ENCODE data around the gene TRPM2.
"Not testable (repeated sequence)": the region's sequence is repeated elsewhere in the genome, so short reads cannot be mapped to it uniquely, and the experiment has no call there.

The TRPM2 gene

DNA sequence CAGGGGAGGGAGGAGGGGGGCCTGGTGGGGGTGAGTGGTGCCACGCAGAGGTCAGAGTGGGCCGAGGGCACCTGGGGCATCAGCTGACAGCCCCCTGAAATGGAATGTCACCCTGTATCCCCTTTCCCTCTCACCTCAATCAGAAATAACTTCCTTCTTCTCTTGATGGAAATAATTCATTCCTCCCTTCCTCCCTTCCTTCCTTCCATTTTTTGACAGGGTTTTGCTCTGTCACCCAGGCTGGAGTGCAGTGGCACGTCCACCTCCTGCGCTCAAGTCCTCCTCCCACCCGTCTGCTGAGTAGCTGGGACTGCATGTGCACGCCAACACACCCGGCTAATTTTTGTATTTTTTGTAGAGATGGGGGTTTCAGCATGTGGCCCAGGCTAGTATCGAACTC is 53.5 kb downstream of the TRPM2 start:
- no peak overlapping the region for H3K4me3 ChIP-seq (ENCODE audit: low read length)
- H3K9ac ChIP-seq (ENCODE audit: low read length): no peak overlapping the region

GRCh38 chr21:44407493-44407892 is 54.1 kb downstream of the TRPM2 start:
- no peak overlapping the region for H3K9ac ChIP-seq (ENCODE audit: low read length)
- no peak overlapping the region for H3K4me3 ChIP-seq (ENCODE audit: low read length)
- H3K27ac ChIP-seq (ENCODE audit: low read length): no peak overlapping the region
- H3K36me3 ChIP-seq (ENCODE audit: control insufficient read depth, low read depth, low read length): no peaks in the 10 kb centered on the region
- no peaks in the 10 kb centered on the region for H3K4me1 ChIP-seq (ENCODE audit: control insufficient read depth, low read depth, low read length)
- no peaks in the 10 kb centered on the region for H3K27me3 ChIP-seq (ENCODE audit: control insufficient read depth, insufficient read depth, low read length)
- peaks cover 9% of the 10 kb centered on the region for H3K9me3 ChIP-seq (ENCODE audit: control insufficient read depth, low read depth, low read length)

More for the DNA sequence above, 53.5 kb downstream of the TRPM2 start:
- no peaks in the 10 kb centered on the region for H3K36me3 ChIP-seq (ENCODE audit: control insufficient read depth, low read depth, low read length)
- H3K27ac ChIP-seq (ENCODE audit: low read length): no peak overlapping the region
- H3K4me1 ChIP-seq (ENCODE audit: control insufficient read depth, low read depth, low read length): no peaks in the 10 kb centered on the region
- H3K27me3 ChIP-seq (ENCODE audit: control insufficient read depth, insufficient read depth, low read length): no peaks in the 10 kb centered on the region
- H3K9me3 ChIP-seq (ENCODE audit: control insufficient read depth, low read depth, low read length): peaks cover 9% of the 10 kb centered on the region

DNA sequence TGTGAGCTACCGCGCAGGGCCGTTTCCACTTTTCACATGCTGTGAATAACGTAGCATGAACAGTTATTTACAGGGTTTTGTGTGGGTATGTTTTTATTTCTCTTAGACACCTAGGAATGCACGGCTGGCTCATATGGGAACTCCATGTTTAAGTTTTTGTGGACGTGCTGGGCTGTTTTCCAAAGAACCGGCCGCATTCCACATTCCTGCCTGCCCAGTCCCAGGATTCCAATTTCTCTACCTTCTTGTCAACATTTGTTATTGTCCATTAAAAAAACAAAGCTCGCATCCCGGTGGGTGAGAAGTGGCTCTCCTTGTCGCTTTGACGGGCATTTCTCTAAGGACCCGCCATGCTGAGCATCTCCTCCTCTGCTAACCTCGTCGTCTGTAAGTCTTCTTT is 54.8 kb downstream of the TRPM2 start:
- H3K9ac ChIP-seq (ENCODE audit: low read length): no peak overlapping the region
- H3K4me3 ChIP-seq (ENCODE audit: low read length): no peak overlapping the region
- H3K9me3 ChIP-seq (ENCODE audit: control insufficient read depth, low read depth, low read length): peaks cover 9% of the 10 kb centered on the region
- no peaks in the 10 kb centered on the region for H3K4me1 ChIP-seq (ENCODE audit: control insufficient read depth, low read depth, low read length)
- H3K36me3 ChIP-seq (ENCODE audit: control insufficient read depth, low read depth, low read length): no peaks in the 10 kb centered on the region
- no peak overlapping the region for H3K27ac ChIP-seq (ENCODE audit: low read length)
- no peaks in the 10 kb centered on the region for H3K27me3 ChIP-seq (ENCODE audit: control insufficient read depth, insufficient read depth, low read length)

DNA sequence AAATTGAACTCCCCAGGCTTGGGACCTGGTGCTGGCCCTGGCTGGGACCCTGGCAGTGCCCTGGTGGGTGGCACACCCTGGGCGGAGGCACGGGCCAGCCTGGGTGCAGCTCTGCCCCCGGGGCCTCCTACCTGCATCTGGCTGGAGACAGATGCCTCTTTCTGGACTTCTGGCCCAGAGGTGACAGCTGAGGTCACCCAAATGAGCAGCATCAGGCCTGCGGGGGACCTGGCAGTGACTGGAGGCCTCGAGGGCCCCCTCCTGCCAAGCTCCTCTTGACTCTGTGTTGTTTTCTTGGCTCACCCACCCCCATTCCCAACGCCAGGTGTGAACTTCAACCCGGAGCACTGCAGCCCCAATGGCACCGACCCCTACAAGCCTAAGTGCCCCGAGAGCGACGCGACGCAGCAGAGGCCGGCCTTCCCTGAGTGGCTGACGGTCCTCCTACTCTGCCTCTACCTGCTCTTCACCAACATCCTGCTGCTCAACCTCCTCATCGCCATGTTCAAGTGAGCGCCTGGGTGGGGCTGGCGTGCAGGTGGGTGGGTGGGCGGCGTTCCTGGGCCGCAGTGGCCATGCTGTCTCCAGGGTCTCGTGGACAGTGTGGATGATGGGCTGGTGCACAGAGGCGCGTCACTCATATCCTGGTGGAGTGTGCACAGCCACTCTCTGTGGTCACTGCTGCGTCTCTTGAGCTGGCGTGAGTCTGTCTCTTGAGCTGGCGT is 60.3 kb downstream of the TRPM2 start:
- H3K4me1 ChIP-seq (ENCODE audit: control insufficient read depth, low read depth, low read length): no peaks in the 10 kb centered on the region
- no peak overlapping the region for H3K9ac ChIP-seq (ENCODE audit: low read length)
- H3K4me3 ChIP-seq (ENCODE audit: low read length): no peak overlapping the region
- H3K27ac ChIP-seq (ENCODE audit: low read length): no peak overlapping the region
- no peaks in the 10 kb centered on the region for H3K36me3 ChIP-seq (ENCODE audit: control insufficient read depth, low read depth, low read length)
- no peaks in the 10 kb centered on the region for H3K27me3 ChIP-seq (ENCODE audit: control insufficient read depth, insufficient read depth, low read length)
- H3K9me3 ChIP-seq (ENCODE audit: control insufficient read depth, low read depth, low read length): peaks cover 3% of the 10 kb centered on the region

DNA sequence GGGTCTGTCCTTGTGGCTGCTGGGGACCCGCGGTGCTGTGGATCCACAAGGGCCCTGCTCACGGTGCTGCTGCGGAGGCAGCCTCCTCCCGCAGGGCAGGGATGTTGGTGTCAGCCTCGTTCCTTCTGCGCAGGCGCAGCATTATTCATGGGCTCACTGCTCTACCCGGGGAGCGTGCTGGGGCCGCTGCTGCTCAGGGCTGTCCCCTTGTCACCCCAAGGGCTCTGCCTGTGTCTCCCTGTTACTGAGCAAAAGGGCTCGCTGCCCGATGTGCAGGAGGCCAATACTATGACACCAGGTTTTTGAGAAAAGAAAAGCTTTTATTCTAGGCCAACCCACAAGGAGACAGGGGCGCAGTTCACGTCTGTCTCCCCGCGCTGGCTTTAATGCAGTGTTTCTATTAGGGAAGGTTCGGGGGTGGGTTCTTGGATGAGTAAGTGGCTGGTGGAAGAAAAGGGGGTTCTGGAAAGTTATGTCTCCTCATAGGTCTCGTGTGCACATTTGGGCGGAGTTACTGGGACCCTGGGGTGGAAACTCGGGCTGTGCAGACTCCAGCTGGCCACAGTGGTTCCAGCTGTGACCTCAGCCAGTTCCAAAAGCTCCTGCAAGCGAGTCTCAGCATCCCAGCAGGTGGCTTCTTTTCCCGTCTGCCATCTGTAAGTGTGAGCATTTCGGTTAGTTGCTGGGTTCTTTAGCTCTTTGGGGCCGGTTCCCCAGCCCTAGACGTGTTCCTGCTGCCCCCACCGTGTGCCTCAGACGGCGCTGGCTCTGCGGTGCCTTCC is 61.1 kb downstream of the TRPM2 start:
- Histone ChIP-seq H3K27ac (ENCODE audit: low read length) (no peak overlapping the region), H3K9me3 (ENCODE audit: control insufficient read depth, low read depth, low read length) (peaks cover 6% of the 10 kb centered on the region), H3K36me3 (ENCODE audit: control insufficient read depth, low read depth, low read length) (no peaks in the 10 kb centered on the region), H3K9ac (ENCODE audit: low read length) (no peak overlapping the region), H3K4me1 (ENCODE audit: control insufficient read depth, low read depth, low read length) (no peaks in the 10 kb centered on the region), H3K4me3 (ENCODE audit: low read length) (no peak overlapping the region), H3K27me3 (ENCODE audit: control insufficient read depth, insufficient read depth, low read length) (no peaks in the 10 kb centered on the region)

GRCh38 chr21:44415073-44416025 is 61.9 kb downstream of the TRPM2 start:
- Histone ChIP-seq H3K36me3 (ENCODE audit: control insufficient read depth, low read depth, low read length) (no peaks in the 10 kb centered on the region), H3K27ac (ENCODE audit: low read length) (no peak overlapping the region), H3K9ac (ENCODE audit: low read length) (no peak overlapping the region), H3K4me1 (ENCODE audit: control insufficient read depth, low read depth, low read length) (no peaks in the 10 kb centered on the region), H3K4me3 (ENCODE audit: low read length) (no peak overlapping the region), H3K9me3 (ENCODE audit: control insufficient read depth, low read depth, low read length) (peaks cover 8% of the 10 kb centered on the region), H3K27me3 (ENCODE audit: control insufficient read depth, insufficient read depth, low read length) (no peaks in the 10 kb centered on the region)

DNA sequence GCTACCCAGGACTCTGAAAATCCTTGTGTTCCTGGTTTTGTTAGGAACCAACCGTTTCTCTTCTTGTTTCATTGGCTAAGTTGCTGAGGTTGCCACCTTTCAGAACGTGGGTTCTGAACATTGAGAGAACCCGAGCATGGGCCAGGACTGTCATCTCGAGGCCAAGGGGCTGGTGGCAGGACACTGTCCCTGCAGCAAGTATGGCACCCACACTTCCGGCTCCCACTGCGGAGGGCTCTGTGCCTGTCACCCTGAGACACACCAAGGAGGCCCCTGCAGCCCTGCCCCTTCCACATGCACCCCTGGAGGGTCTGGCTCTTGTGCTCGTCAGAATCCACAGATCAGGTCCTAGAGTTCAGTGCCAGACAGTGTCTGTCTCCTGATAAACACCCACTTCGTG is 62.8 kb downstream of the TRPM2 start:
- Histone ChIP-seq H3K9ac (ENCODE audit: low read length) (no peak overlapping the region), H3K9me3 (ENCODE audit: control insufficient read depth, low read depth, low read length) (peaks cover 8% of the 10 kb centered on the region), H3K36me3 (ENCODE audit: control insufficient read depth, low read depth, low read length) (no peaks in the 10 kb centered on the region), H3K4me1 (ENCODE audit: control insufficient read depth, low read depth, low read length) (no peaks in the 10 kb centered on the region), H3K27ac (ENCODE audit: low read length) (no peak overlapping the region), H3K27me3 (ENCODE audit: control insufficient read depth, insufficient read depth, low read length) (no peaks in the 10 kb centered on the region), H3K4me3 (ENCODE audit: low read length) (no peak overlapping the region)

DNA sequence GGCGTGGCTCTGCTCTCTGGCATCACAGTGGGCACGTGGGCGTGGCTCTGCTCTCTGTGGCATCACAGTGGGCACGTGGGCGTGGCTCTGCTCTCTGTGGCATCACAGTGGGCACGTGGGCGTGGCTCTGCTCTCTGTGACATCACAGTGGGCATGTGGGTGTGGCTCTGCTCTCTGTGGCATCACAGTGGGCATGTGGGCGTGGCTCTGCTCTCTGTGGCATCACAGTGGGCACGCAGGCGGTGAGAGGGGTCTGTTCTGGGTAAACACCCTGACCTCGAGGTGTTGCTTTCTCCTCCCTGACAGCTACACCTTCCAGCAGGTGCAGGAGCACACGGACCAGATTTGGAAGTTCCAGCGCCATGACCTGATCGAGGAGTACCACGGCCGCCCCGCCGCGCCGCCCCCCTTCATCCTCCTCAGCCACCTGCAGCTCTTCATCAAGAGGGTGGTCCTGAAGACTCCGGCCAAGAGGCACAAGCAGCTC is 64.2 kb downstream of the TRPM2 start:
- H3K4me1 ChIP-seq (ENCODE audit: control insufficient read depth, low read depth, low read length); H3K9me3 ChIP-seq (ENCODE audit: control insufficient read depth, low read depth, low read length): not testable (repeated sequence)

GRCh38 chr21:44418108-44418875 is 64.9 kb downstream of the TRPM2 start:
- peaks cover 8% of the 10 kb centered on the region for H3K9me3 ChIP-seq (ENCODE audit: control insufficient read depth, low read depth, low read length)
- H3K4me3 ChIP-seq (ENCODE audit: low read length): no peak overlapping the region
- no peak overlapping the region for H3K27ac ChIP-seq (ENCODE audit: low read length)
- H3K9ac ChIP-seq (ENCODE audit: low read length): no peak overlapping the region
- no peaks in the 10 kb centered on the region for H3K36me3 ChIP-seq (ENCODE audit: control insufficient read depth, low read depth, low read length)
- H3K27me3 ChIP-seq (ENCODE audit: control insufficient read depth, insufficient read depth, low read length): no peaks in the 10 kb centered on the region
- H3K4me1 ChIP-seq (ENCODE audit: control insufficient read depth, low read depth, low read length): no peaks in the 10 kb centered on the region

More for the DNA sequence above, 64.2 kb downstream of the TRPM2 start:
- not testable (repeated sequence) for H3K4me3 ChIP-seq (ENCODE audit: low read length); H3K27ac ChIP-seq (ENCODE audit: low read length); H3K27me3 ChIP-seq (ENCODE audit: control insufficient read depth, insufficient read depth, low read length); H3K9ac ChIP-seq (ENCODE audit: low read length); H3K36me3 ChIP-seq (ENCODE audit: control insufficient read depth, low read depth, low read length)

DNA sequence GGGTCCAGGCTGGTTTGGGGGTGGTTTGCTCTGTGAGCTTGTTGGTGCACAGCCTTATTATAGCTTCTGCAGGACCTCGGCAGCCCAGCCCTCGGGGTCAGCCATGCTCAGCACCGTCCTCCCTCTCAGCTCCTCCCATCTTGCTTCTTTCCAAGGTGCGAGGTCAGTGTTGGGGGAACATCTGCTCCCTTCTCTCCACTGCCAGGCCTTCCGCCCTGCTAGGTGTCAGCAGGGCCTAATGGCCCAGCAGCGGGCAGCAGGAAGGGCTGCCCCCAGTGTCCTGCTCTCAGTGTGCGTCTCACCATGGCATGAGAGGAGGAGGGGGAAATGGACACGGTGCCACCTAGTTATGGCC is 65.4 kb downstream of the TRPM2 start:
- H3K9ac ChIP-seq (ENCODE audit: low read length): no peak overlapping the region
- no peaks in the 10 kb centered on the region for H3K27me3 ChIP-seq (ENCODE audit: control insufficient read depth, insufficient read depth, low read length)
- no peaks in the 10 kb centered on the region for H3K4me1 ChIP-seq (ENCODE audit: control insufficient read depth, low read depth, low read length)
- H3K36me3 ChIP-seq (ENCODE audit: control insufficient read depth, low read depth, low read length): no peaks in the 10 kb centered on the region
- H3K27ac ChIP-seq (ENCODE audit: low read length): no peak overlapping the region
- no peak overlapping the region for H3K4me3 ChIP-seq (ENCODE audit: low read length)
- H3K9me3 ChIP-seq (ENCODE audit: control insufficient read depth, low read depth, low read length): peaks cover 8% of the 10 kb centered on the region

DNA sequence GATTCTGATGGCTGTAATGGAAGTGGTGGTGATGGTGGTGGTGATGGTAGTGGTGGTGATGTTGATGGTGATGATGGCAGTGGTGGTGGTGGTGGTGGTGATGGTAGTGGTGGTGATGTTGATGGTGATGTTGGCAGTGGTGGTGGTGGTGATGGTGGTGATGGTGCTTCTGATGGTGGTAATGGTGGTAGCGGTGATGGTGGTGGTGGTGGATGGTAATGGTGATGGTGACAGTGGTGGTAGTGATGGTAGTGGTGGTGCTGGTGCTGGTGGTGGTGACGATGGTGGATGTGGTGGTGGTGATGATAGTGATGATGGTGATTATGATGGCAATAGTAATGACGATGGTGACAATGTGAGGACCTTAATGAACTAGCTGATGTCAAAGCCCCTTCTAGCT is 66.3 kb downstream of the TRPM2 start:
- Histone ChIP-seq H3K4me1 (ENCODE audit: control insufficient read depth, low read depth, low read length) (no peaks in the 10 kb centered on the region), H3K36me3 (ENCODE audit: control insufficient read depth, low read depth, low read length) (no peaks in the 10 kb centered on the region), H3K4me3 (ENCODE audit: low read length) (no peak overlapping the region), H3K27ac (ENCODE audit: low read length) (no peak overlapping the region), H3K27me3 (ENCODE audit: control insufficient read depth, insufficient read depth, low read length) (no peaks in the 10 kb centered on the region), H3K9ac (ENCODE audit: low read length) (no peak overlapping the region), H3K9me3 (ENCODE audit: control insufficient read depth, low read depth, low read length) (peaks cover 8% of the 10 kb centered on the region)
